Brain microvascular endothelial cell (primary cell): Measurements from ENCODE around the gene RAVER2.

Experiments used
- DNase-seq: peaks from one replicate; pipeline ENCODE4 v3.0.0-alpha.2; 2020
- H3K27ac ChIP-seq: fragments of 250-450 bp; sonication (Bioruptor Pico); 2 replicates; pipeline ENCODE4 v1.5.1; 2020; ENCODE audit warnings: mild to moderate bottlenecking, moderate library complexity
- H3K27me3 ChIP-seq: fragments of 250-450 bp; sonication (Bioruptor Pico); replicated peaks from 2 replicates; pipeline ENCODE4 v1.5.1; 2020; ENCODE audit warnings: mild to moderate bottlenecking
- H3K36me3 ChIP-seq: fragments of 250-450 bp; sonication (Bioruptor Pico); replicated peaks from 2 replicates; pipeline ENCODE4 v1.5.1; 2020; ENCODE audit warnings: mild to moderate bottlenecking
- H3K4me3 ChIP-seq: 2 replicates; pipeline ENCODE4 v1.5.1; 2011; ENCODE audit warnings: low read depth, mild to moderate bottlenecking, control low read depth, low read length, moderate library complexity
- in situ Hi-C: cut with HindIII; loops from 2 replicates; pipeline ENCODE4 v1.10.0; 2017; ENCODE audit warnings: low sequenced_read_pairs, low pct_ligation_motif_present
- TF ChIP-seq, protein P1 (sequence below): IDR thresholded peaks from 2 replicates; pipeline ENCODE4 v1.5.1; 2011; ENCODE audit warnings: low read depth, mild to moderate bottlenecking, moderate library complexity, low read length, control low read depth, inconsistent platforms; ENCODE audit errors: missing control alignments

Gene RAVER2

DNA sequence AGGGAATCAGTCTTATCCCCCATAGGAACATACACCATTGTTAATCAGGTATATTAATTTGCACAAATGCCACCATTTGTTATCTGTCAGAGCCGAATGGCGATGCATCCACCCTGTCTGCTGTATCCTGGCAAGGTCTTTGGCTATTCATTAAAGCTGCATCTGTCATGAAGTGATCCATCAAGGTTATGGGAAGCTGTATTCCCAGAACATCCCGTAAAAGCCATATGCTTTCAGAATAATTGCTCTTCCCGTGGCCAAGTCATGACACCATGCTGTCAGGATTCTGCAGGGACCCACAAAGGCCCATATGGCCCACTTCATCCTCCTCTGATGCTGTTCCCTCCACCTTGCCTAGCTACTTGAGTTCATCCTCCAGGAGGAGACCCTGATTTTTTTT, 103.9 kb downstream of the RAVER2 start:
- Histone ChIP-seq H3K27me3 (no peaks in the 10 kb centered on the region), H3K27ac (no peak overlapping the region), H3K4me3 (no peak overlapping the region), H3K36me3 (peaks cover 65% of the 10 kb centered on the region)
- DNase-seq = no peak
- TF ChIP-seq, protein P1, sequence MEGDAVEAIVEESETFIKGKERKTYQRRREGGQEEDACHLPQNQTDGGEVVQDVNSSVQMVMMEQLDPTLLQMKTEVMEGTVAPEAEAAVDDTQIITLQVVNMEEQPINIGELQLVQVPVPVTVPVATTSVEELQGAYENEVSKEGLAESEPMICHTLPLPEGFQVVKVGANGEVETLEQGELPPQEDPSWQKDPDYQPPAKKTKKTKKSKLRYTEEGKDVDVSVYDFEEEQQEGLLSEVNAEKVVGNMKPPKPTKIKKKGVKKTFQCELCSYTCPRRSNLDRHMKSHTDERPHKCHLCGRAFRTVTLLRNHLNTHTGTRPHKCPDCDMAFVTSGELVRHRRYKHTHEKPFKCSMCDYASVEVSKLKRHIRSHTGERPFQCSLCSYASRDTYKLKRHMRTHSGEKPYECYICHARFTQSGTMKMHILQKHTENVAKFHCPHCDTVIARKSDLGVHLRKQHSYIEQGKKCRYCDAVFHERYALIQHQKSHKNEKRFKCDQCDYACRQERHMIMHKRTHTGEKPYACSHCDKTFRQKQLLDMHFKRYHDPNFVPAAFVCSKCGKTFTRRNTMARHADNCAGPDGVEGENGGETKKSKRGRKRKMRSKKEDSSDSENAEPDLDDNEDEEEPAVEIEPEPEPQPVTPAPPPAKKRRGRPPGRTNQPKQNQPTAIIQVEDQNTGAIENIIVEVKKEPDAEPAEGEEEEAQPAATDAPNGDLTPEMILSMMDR = no peak
- in situ Hi-C loops = no loop called here

DNA sequence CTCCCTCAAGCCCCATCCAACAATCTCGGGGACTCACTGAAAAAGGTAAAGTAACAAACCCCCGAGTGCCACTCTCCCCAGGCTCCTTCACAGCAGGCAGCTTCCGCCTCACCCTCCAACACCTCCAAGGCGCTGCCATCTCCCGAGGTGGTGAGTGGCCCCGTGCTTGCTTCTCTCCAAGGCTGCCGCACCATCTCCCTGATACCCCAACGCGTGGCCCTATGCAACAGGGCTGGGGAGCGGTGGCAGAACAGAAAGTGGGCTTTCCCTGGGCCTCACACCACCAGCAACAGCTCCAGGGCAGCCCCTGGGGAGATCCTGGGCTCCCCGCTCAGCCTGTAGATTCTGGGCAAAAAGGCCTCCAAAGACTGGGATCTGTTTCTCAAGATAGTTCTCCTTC, 105.1 kb downstream of the RAVER2 start:
- H3K4me3 ChIP-seq = no peak overlapping the region
- H3K27ac ChIP-seq = no peak overlapping the region
- no peaks in the 10 kb centered on the region for H3K27me3 ChIP-seq
- peaks cover 63% of the 10 kb centered on the region for H3K36me3 ChIP-seq
- in situ Hi-C loops = no loop called here
- no peak for DNase-seq
- TF ChIP-seq, protein P1 = no peak

DNA sequence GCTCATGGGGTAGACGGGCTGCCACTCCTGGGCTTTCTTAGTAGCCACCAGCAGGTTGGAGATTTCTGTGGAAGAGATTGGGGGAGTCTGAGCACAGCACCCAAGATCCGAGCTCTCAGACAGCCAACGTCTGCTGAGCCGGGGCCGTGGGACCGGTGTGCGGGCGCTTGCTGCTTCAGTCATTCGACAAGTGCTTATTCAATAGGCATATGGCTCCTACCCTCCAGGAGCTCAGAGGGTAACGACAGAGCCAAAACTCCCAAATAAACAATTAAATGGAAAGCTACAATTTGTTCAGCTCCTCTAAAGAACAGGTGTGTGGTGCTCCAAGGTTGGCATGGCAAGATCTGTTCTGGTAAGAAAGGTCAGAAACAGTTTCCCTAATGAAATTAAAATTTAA, 106.0 kb downstream of the RAVER2 start:
- Histone ChIP-seq H3K36me3 (peaks cover 58% of the 10 kb centered on the region), H3K4me3 (no peak overlapping the region), H3K27ac (no peak overlapping the region), H3K27me3 (no peaks in the 10 kb centered on the region)
- in situ Hi-C loops = no loop called here
- DNase-seq = no peak
- TF ChIP-seq, protein P1 = no peak

DNA sequence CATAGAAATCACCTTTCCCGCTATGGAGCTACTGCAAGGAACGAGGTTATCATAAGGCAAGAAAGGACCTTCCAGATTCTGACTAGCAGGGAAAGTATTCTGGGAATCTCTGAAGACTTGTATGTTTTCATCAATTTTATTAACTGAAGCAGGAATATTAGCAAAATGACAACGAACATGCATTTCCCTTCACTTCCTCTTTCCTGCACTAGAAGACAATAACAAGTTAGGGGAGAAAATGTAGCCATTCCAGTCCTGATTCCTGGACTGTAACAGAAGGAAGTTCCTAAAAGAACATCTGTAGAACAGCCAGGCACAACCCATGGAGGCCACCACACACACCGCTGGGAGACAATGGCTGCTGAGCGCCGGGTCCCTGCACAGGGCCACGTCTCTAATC, 106.8 kb downstream of the RAVER2 start:
- Histone ChIP-seq H3K4me3 (no peak overlapping the region), H3K27ac (no peak overlapping the region), H3K27me3 (no peaks in the 10 kb centered on the region), H3K36me3 (peaks cover 58% of the 10 kb centered on the region)
- TF ChIP-seq, protein P1 = no peak
- DNase-seq = no peak
- in situ Hi-C loops = no loop called here

DNA sequence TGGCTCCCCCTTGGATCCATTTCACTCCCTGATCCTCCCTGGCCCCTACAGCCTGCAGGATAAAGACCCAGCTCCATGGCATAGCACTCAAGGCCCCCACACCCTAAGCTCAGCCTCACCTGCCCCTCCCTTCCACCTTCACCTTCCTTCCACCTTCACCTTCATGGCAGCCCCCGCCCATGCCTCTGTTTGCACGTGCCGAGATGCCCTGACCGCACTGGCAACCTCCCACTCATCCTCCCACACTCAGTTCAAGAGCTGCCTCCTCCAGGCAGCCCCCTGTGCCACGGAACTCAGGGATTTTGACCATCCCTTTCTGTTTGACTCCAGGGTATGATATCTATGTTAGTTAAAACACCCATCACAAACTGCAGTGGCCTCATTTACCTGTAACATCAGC, 109.8 kb downstream of the RAVER2 start:
- in situ Hi-C loops = no loop called here
- peaks cover 58% of the 10 kb centered on the region for H3K36me3 ChIP-seq

DNA sequence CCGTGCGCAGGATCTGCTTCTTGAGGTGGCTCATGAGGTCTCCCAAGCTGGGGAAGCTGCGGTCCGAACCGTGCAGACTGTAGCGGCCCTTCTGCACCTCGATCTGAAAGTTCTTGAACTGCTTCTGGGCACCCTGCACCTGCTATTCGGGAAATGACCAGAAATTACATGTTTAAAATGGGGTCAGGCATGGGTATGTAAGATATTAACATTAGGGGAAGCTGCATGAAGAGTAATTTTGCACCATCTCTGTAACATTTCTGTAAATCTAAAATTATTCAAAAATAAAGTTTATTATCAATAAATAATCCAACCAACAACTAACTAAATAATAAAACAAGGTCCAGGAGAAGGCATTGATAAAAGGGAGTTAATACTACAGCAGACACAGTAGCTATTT, 110.7 kb downstream of the RAVER2 start:
- H3K27me3 ChIP-seq = no peaks in the 10 kb centered on the region
- in situ Hi-C loops = no loop called here
- peaks cover 55% of the 10 kb centered on the region for H3K36me3 ChIP-seq
- no peak overlapping the region for H3K27ac ChIP-seq
- H3K4me3 ChIP-seq = no peak overlapping the region
- TF ChIP-seq, protein P1 = no peak
- no peak for DNase-seq

More for the DNA sequence above, 109.8 kb downstream of the RAVER2 start:
- H3K4me3 ChIP-seq = no peak overlapping the region
- no peak overlapping the region for H3K27ac ChIP-seq
- H3K27me3 ChIP-seq = no peaks in the 10 kb centered on the region
- DNase-seq = no peak
- TF ChIP-seq, protein P1 = no peak
